Right hindlimb (tissue), 1 donor: ENCODE data around the gene PSTPIP2.
"Not testable (repeated sequence)": the region's sequence is repeated elsewhere in the genome, so short reads cannot be mapped to it uniquely, and the experiment has no call there.

Experiments
- DNase-seq: peaks from one replicate; pipeline ENCODE4 v3.0.0-alpha.2; 2018

PSTPIP2 gene

GRCh38 chr18:46071653-46072375 lies at the start of gene PSTPIP2:
Gene PSTPIP2 (minus strand): TSS chr18:46072260. CDS start chr18:46072188, 72 bp downstream.
- DNase-seq = peak; percentile 72

GRCh38 chr18:46113751-46114150 lies 41.7 kb upstream of the PSTPIP2 start:
- DNase-seq = no peak

- no peak for DNase-seq
These were observed 38.3 kb upstream of the PSTPIP2 start for GRCh38 chr18:46110406-46110805.

- DNase-seq = no peak
These were observed 37.3 kb upstream of the PSTPIP2 start for GRCh38 chr18:46109386-46109785.

GRCh38 chr18:46104128-46104911 lies 32.3 kb upstream of the PSTPIP2 start, which contains the start of gene HAUS1:
Gene HAUS1 (plus strand): TSS chr18:46104385. CDS start chr18:46104412, 27 bp downstream.
- DNase-seq = peak; percentile 96

GRCh38 chr18:46099463-46099862 lies 27.4 kb upstream of the PSTPIP2 start:
- DNase-seq = no peak

- DNase-seq = no peak
These were observed 26.5 kb upstream of the PSTPIP2 start for GRCh38 chr18:46098616-46098933.

GRCh38 chr18:46097801-46098615 lies 25.9 kb upstream of the PSTPIP2 start, which contains the start of gene ATP5F1A:
Gene ATP5F1A (minus strand): TSS chr18:46098296. CDS start chr18:46098231, 65 bp downstream.
- peak; percentile 94 for DNase-seq

GRCh38 chr18:46097431-46097800 lies 25.4 kb upstream of the PSTPIP2 start:
- DNase-seq = no peak

GRCh38 chr18:46096651-46097300 lies 24.7 kb upstream of the PSTPIP2 start:
- DNase-seq = no peak

- no peak for DNase-seq
These were observed 23.5 kb upstream of the PSTPIP2 start for GRCh38 chr18:46095532-46095931.

GRCh38 chr18:46088501-46088900 lies 16.4 kb upstream of the PSTPIP2 start:
- DNase-seq = not testable (repeated sequence)

GRCh38 chr18:46084431-46084830 lies 12.4 kb upstream of the PSTPIP2 start:
- DNase-seq = no peak

GRCh38 chr18:46080156-46080555 lies 8.1 kb upstream of the PSTPIP2 start:
- DNase-seq = no peak

GRCh38 chr18:46079336-46079735 lies 7.3 kb upstream of the PSTPIP2 start:
- DNase-seq = no peak

- peak; percentile 39 for DNase-seq
These were observed 1.6 kb upstream of the PSTPIP2 start for GRCh38 chr18:46073474-46074331.

GRCh38 chr18:46072959-46073358 lies 899 bp upstream of the PSTPIP2 start:
- DNase-seq = no peak

- DNase-seq = peak; percentile 42
These were observed 362 bp upstream of the PSTPIP2 start for GRCh38 chr18:46072376-46072867.

GRCh38 chr18:46070815-46071652 lies 1.0 kb downstream of the PSTPIP2 start:
- DNase-seq = no peak

- DNase-seq = no peak
These were observed 1.8 kb downstream of the PSTPIP2 start for GRCh38 chr18:46070232-46070631.

- no peak for DNase-seq
These were observed 2.5 kb downstream of the PSTPIP2 start for GRCh38 chr18:46069524-46069923.
